ENCODE data around the gene CATSPERZ.

The CATSPERZ gene, protein sequence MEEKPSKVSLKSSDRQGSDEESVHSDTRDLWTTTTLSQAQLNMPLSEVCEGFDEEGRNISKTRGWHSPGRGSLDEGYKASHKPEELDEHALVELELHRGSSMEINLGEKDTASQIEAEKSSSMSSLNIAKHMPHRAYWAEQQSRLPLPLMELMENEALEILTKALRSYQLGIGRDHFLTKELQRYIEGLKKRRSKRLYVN

DNA sequence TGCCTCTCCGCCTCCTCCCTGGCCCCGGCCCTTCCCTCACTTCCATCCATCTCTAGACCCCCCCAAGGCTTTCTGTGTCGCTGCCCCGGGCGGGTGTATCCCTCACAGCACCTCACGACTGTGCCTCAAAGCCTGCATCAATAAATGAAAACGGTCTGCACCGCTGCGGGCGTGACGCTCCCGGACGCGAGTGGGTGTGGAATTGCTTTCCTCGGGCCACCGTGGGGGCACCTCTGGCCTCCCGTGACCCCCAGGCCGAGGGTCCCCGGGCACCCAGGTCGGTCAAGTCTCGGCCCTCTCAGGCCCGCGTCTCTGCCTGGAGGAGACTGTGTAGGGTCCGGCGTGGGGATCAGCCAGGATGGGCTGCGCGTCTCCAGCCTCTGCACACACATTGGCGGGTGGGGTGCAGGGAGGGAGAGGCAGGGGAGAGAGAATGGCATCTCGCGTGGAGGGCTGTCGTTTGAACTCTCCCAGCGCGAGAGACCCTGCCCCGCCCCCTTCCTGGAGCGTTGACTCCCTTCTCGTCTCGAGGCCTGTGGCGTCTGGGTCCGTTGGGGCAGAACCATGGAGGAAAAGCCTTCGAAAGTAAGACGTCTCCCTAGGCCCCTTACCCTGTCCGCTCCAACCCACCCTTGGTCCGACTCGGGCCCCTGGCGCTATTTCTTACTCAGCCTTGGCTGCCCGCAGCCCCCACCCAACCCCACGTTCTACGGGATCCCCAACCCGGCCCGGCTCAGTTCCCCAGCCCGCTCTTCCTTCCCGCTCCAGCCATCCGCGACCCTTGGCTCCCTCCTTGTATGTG, at the start of gene CATSPERZ:
Gene CATSPERZ, plus strand, starts transcription at position 512 of the 802 bp plus-strand sequence. Its CDS starts 53 bp downstream, at position 565.
- in situ Hi-C loops (cut with MboI; ENCODE audit: low pct_unique_long_range_greater_than_20kb, low sequenced_read_pairs), result no loop called here
- DNase-seq, result no peak

DNA sequence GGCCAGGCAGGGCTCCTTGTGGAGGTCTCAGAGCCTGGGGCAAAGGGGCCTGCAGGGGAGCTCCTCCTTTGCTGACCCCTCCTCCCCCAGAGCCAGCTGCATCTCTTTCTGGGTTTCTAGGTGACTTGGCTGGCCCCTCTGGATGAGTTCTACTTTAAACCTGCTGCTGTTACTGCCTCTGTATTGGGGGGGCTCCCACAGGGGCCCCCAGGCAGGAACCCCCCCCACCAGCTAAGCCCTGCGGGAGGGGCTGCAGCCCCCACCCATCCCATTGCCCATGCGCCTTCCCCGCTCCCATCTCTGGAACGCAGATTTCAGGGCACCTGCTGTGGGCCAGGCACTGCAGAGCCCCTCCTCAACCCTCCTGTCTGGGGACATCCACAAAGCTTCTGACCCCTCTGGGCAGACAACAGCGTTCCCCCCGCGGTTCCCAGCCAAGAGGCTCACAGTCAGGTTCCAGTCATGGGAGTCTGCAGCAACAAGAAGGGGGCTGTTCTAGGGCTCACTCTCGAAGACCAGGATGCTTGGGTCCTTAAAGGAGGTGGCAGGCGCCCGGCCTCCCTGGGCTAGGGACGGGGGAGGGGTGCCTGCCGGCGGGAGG, 49.6 kb upstream of the CATSPERZ start:
- in situ Hi-C loops (cut with MboI; ENCODE audit: low pct_unique_long_range_greater_than_20kb, low sequenced_read_pairs), result no loop called here
- DNase-seq, result no peak

DNA sequence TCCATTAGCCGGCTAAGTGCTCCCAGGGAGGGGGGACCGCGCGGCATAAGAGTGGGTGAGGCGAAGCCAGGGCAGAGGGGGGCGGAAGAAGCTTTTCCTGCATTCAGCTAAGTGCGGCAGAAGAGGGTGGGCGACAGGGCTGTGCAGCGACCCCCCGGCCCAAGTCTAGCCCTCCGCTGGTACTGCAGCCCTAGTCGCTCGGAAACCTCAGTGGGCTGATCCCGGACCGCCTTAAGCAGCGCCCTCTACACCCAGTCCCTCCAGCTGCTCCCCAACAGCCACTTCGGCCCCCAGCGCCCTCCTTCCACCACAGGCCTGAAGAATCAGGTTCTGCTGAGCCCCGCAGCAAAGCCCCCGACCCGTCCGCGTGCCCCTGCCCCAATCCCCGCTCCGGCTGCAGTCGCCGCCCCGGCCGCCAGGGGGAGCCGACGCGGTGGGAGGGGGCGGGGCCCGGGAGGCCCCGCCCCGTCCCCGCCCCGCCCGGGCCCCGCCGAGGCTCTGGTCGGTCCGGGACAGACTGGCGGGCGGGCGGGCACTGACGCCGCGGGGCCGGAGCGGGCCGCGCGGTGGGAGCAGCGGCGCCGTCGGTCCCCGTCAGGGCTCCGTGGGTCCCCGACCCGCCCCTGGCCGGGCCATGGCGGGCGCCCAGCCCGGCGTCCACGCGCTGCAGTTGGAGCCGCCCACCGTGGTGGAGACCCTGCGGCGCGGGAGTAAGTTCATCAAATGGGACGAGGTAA, 49.0 kb upstream of the CATSPERZ start, which contains the start of gene PLCB3:
Gene PLCB3, plus strand, starts transcription at position 515 of the 737 bp plus-strand sequence. Its CDS starts 120 bp downstream, at position 635.
- DNase-seq, result peak; percentile 51
- in situ Hi-C loops (cut with MboI; ENCODE audit: low pct_unique_long_range_greater_than_20kb, low sequenced_read_pairs), result no loop called here

DNA sequence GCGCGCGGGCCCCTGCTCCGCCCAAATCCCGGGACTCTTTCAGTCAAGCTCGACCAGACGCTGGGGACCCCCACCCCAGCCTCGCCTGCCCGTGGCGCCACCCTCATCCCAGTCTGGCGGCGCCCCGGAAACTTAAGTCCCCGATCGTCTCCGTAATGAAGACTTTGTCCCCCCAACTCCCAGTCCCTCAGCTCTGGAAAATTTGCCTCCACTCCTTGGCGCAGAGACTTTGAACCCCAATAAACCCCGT, 48.5 kb upstream of the CATSPERZ start:
- DNase-seq, result no peak
- in situ Hi-C loops (cut with MboI; ENCODE audit: low pct_unique_long_range_greater_than_20kb, low sequenced_read_pairs), result no loop called here

DNA sequence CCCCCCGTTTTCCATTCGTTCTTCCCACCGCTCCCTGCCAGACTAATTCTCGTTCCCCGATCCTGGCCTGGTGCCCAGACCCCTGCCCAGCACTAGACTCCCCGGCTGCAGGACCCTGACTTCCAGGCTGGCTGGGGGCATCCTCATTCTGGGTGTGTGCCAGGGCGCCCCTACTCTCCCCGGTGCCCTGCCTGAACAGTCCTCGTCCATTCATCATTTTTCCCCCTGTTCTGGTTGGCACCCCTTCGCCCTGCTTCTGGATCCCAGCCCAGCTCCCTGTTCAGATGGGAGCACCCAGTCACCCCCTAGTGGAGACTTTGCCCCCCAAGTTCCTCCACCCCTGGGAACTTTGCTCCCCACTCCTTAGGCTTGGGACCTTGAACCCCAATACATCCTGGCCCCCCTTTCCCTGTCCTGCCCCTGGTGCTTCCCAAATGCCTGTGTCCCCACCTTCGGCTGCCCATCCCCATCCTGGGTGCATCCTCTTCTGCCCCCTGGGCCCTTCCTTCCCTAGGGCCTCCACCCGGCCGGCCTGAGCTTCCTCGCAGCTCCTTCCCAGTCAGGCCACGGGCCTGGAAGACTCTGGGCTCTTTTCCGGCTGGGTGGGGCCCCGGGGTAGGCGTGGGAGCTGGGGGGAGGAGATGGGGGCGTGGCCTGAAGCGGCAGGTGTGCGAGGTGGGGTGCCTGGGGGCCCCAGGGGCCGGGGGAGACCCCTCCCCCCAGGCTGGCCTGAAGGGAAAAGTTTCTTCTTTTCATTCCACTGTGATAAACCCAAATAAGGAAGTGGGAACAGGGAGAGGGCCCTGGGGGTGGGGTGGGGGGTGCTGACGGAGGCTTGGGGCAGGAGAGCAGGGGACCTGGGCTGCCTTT, 47.9 kb upstream of the CATSPERZ start:
- in situ Hi-C loops (cut with MboI; ENCODE audit: low pct_unique_long_range_greater_than_20kb, low sequenced_read_pairs), result no loop called here
- DNase-seq, result no peak

DNA sequence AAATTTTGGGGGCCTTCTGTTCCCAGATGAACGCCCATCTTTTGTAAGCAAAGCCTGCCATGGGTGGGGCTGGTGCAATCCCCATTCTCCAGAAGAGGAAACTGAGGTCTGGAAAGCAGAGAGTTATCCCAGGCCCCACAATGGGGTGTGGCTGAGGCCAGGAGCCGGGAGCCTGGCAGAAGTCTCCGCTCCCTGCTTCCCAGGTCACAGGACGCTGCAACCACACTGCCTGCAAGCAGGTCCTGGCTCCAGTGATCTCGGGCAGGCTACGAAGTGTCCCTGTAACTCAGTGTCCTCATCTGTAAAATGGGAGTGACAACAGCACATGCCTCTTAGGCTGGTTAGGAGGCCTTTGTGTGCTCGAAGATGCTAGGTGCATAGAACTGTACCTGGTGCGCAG, 47.1 kb upstream of the CATSPERZ start:
- in situ Hi-C loops (cut with MboI; ENCODE audit: low pct_unique_long_range_greater_than_20kb, low sequenced_read_pairs), result no loop called here
- DNase-seq, result no peak

DNA sequence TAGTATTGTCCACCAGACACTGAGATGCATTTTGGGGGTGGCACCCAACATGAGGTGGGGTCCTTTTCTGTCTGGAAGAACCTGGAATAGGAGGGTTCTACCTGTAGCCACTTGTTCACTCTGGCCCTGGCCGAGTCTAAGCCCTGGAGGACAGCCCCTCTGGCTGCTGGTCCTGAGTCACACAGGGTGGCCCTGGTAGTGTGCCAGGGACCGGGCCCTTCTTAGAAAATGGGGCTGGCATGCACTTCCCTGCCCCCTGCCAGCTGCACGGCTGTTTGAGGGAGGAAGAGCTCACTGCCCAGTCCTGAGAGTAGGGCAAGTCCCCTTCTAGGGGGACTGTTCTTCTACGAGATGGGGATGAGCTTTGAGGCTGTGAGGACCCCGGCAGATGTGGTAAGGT, 46.7 kb upstream of the CATSPERZ start:
- in situ Hi-C loops (cut with MboI; ENCODE audit: low pct_unique_long_range_greater_than_20kb, low sequenced_read_pairs), result no loop called here
- no peak for DNase-seq

DNA sequence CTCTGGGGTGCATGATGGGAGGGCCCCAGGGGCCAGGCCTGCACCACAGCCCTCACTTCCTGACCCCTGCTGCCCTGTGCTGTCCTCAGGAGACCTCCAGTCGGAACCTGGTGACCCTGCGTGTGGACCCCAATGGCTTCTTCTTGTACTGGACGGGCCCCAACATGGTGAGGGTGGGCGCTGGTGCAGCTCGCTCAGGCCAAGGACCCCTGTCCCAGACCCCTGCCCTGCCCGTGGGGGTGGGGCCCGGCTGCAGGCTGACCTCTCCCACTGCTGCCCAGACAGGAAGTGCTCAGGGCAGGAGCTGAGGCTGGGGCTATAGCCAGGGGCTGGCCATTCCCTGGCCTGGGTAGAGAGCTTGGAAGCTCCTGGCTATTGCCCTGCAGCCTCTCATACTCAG, 45.8 kb upstream of the CATSPERZ start:
- DNase-seq, result no peak
- in situ Hi-C loops (cut with MboI; ENCODE audit: low pct_unique_long_range_greater_than_20kb, low sequenced_read_pairs), result no loop called here

DNA sequence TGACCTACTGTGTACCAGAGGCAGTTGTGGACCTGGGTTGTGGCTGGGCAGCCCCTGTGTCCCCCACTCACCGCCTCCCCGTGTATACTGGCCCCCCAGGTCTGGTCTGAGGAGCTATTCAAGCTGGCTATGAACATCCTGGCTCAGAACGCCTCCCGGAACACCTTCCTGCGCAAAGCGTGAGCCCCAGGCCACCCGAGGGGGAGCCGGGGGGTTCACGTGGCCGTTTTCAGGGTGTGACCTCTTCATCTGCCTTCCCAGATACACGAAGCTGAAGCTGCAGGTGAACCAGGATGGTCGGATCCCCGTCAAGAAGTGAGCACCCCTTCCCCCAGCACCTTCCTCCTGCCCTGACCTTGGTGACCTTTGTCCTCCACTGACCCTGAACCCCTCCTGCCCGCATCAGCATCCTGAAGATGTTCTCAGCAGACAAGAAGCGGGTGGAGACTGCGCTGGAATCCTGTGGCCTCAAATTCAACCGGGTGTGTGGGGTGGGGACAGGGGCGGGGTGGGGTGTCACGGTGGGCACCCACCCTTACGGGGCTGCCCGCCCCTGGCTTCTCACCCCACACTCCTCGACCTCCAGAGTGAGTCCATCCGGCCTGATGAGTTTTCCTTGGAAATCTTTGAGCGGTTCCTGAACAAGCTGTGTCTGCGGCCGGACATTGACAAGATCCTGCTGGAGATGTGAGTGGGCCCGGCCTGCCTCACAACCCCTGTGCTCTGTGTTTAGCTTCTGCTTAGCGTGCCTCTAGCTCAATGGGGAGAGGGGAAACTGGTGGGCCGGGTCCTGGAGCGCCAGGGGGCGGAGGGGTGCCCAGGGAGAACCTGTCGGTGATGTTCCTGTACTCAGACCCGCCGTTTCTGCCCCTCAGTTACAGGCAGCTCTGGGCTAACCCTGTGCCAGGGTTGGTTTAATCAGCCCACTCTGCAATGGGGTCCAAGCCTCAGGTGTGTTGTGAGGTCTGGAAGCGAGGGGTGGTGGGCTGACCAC, 44.7 kb upstream of the CATSPERZ start:
- in situ Hi-C loops (cut with MboI; ENCODE audit: low pct_unique_long_range_greater_than_20kb, low sequenced_read_pairs), result no loop called here
- DNase-seq, result no peak

DNA sequence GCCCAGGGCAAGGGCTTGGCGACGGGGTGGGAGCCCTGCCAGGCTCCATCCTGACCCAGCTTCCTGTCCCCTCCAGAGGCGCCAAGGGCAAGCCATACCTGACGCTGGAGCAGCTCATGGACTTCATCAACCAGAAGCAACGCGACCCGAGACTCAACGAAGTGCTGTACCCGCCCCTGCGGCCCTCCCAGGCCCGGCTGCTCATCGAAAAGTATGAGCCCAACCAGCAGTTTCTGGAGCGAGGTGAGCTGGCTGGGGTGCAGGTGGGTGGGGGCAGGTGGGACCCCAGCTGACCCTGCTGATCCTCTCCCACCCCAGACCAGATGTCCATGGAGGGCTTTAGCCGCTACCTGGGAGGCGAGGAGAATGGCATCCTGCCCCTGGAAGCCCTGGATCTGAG, 43.9 kb upstream of the CATSPERZ start:
- in situ Hi-C loops (cut with MboI; ENCODE audit: low pct_unique_long_range_greater_than_20kb, low sequenced_read_pairs), result no loop called here
- DNase-seq, result no peak

DNA sequence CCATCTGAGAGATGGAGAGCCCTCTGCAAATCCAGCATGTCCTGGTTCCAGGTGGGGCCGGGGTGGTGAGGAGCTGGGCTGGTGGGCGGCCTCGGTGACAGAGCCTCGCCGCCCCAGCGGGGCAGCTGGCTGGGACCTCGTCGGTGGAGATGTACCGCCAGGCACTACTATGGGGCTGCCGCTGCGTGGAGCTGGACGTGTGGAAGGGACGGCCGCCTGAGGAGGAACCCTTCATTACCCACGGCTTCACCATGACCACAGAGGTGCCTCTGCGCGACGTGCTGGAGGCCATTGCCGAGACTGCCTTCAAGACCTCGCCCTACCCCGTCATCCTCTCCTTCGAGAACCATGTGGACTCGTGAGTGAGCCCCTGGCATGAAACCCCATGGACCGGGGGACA, 41.8 kb upstream of the CATSPERZ start:
- in situ Hi-C loops (cut with MboI; ENCODE audit: low pct_unique_long_range_greater_than_20kb, low sequenced_read_pairs), result no loop called here
- DNase-seq, result no peak

DNA sequence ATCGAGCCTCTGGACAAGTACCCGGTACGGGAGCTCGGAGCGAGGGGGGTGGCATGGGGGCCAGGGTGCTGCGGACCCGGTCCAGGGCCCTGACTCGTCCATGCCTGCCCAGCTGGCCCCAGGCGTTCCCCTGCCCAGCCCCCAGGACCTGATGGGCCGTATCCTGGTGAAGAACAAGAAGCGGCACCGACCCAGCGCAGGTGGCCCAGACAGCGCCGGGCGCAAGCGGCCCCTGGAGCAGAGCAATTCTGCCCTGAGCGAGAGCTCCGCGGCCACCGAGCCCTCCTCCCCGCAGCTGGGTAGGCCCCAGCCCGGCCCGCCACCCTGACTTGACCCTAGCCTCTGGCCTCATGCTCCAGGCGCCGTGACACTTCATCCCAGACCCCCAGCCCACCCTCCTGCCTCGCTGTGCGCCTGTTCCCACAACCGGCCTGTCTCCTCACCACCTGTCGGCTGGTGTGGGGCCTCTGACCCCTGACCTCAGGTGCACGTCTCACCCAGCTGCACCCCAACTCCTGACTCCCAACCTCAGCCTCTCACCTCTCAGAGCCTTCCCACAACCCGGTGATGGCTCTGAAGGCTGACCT, 41.1 kb upstream of the CATSPERZ start:
- in situ Hi-C loops (cut with MboI; ENCODE audit: low pct_unique_long_range_greater_than_20kb, low sequenced_read_pairs), result no loop called here

DNA sequence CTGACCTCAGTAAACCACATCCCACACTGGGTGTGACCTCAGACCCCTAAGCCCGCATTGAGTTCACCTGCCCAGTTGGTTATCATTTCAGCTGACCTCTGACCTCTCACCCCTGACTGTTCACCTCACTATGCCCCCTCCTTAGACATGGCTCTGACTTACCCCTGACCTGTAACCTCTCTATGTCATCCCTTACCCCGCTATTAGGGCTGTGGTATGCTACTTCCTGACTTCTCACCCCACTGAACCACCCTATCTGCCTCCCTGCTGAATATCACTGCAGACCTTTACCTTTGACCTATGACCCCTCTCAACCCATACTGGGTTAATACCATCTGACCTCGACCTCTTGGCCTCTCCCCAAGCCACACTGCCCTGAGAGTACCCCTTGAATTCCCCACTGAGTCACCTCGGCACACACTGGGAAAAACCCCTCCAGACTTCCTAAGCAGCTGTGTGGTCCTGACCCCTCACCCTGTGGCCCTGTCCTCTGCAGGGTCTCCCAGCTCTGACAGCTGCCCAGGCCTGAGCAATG, 40.6 kb upstream of the CATSPERZ start:
- DNase-seq, result no peak
- in situ Hi-C loops (cut with MboI; ENCODE audit: low pct_unique_long_range_greater_than_20kb, low sequenced_read_pairs), result no loop called here

More for the DNA sequence above, 41.1 kb upstream of the CATSPERZ start:
- DNase-seq, result no peak

DNA sequence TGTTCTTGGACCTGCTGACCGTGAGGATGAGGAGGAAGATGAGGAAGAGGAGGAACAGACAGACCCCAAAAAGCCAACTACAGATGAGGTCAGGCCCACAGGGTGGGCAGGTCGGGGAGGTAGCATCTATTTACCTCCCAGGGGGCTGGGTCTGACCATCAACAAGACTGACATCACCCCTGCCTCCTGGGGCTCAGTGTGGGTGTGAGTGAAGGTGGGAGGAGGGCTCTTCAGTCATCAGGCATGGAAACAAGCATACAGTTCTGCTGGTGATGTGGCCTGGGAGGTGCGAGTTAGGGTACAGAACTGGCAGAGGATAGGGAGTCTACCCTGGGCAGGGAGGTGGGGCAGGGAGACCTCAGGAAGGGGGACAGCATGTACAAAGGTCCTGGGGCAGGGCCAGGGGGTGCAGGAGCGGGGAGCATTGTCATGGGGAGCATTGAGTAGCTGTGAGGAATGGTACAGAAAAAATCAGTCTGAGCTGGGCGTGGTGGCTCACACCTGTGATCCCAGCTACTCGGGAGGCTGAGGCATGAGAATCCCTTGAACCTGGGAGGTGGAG, 39.9 kb upstream of the CATSPERZ start:
- no peak for DNase-seq
- in situ Hi-C loops (cut with MboI; ENCODE audit: low pct_unique_long_range_greater_than_20kb, low sequenced_read_pairs), result no loop called here

DNA sequence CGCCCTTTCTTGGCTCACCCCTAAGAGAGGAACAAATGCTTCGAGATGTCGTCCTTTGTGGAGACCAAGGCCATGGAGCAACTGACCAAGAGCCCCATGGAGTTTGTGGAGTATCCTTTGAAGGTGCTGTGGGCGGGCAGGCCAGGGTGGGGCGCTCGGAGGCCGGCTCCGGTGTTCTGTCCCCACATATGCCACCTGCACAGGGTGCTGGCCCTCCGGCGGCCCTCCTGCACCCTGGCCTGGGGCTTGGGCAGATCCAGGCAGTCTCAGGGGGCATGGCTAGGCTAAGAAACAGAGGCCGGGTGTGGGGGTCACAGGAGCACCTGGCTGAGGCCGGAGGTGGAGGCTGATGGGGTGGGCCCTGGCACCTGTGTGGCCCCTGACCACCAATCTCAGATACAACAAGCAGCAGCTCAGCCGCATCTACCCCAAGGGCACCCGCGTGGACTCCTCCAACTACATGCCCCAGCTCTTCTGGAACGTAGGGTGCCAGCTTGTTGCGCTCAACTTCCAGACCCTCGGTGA, 38.5 kb upstream of the CATSPERZ start:
- in situ Hi-C loops (cut with MboI; ENCODE audit: low pct_unique_long_range_greater_than_20kb, low sequenced_read_pairs), result no loop called here
- no peak for DNase-seq

DNA sequence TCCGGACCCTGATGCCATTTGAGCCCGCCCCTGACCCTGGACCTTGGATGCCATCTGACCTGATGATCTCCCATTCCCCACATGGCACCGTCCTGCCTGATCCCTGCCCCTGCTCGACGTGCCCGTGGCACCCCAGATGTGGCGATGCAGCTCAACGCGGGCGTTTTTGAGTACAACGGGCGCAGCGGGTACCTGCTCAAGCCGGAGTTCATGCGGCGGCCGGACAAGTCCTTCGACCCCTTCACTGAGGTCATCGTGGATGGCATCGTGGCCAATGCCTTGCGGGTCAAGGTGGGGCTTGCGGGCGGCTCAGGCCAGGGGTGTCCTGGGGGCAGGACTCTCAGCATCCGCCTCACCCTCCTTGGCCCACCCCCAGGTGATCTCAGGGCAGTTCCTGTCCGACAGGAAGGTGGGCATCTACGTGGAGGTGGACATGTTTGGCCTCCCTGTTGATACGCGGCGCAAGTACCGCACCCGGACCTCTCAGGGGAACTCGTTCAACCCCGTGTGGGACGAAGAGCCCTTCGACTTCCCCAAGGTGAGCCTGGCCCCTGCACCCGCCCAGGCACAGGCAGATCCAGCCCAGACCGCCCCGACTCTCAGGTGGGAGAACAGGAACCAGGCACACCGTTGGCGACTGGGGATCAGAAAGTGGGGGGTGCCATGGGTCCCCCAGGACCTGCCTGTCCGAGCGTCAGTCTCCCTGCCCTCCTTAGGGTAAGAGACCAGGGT, 37.7 kb upstream of the CATSPERZ start:
- DNase-seq, result no peak
- in situ Hi-C loops (cut with MboI; ENCODE audit: low pct_unique_long_range_greater_than_20kb, low sequenced_read_pairs), result no loop called here
